NCI-H2227 treated with DMSO at 0.1 percent for 48 hours (cell line): ENCODE results near the gene KCNMB2.
"Not testable (repeated sequence)": the region's sequence is repeated elsewhere in the genome, so short reads cannot be mapped to it uniquely, and the experiment has no call there.

Experiments
- DNase-seq: peaks from one replicate; lab custom pipeline; 2025; lab: John Stamatoyannopoulos, UW

Gene KCNMB2

DNA sequence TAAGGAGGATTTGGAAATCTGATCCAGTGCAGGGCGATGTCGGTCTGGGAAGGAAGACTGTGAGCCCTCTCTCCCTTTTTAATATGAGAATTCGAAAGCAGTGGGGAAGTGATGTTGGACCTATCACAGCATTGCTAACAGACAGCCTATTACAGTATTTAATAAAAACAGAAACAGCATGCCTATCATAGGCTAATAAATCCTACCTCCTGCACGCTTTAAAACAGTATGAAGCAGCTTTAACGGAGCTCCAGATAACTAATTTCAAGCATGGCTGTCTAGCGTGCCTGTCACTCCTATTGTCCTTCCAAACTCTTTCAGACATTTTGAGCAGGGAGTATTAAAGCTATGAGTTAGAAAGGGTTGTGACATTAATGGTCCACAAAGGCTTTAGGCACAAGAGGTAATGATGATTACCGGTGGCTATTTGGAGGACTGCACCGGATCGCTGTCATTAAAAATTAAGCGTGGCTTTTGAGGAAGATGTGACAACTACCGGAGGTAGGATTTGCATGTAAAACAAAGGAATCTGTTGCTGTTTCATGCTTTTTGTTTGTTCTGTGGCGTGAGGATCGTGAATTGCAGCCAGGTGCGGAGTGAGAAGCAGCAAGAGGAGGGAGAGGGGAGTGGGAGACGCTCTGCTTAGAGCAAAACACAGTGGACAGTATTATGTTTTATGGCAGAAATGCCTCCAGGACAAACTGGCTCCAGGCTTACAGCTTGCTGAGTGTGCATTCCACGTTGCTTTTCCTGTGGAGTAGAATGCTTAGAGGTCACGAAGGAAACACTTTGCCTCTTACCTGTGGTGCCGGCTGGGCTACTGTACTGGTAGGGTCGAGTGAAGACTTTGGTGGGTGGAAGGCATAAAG lies at the start of gene KCNMB2:
Gene KCNMB2, plus strand, starts transcription at position 226 of the 869 bp plus-strand sequence.
- peak; percentile 32 for DNase-seq

GRCh38 chr3:178486903-178487302 lies 49.3 kb upstream of the KCNMB2 start:
- DNase-seq = no peak

- DNase-seq = no peak
Observed at GRCh38 chr3:178487752-178488151, 48.5 kb upstream of the KCNMB2 start.

- DNase-seq = no peak
Observed at GRCh38 chr3:178491751-178492150, 44.5 kb upstream of the KCNMB2 start.

GRCh38 chr3:178492491-178492890 lies 43.7 kb upstream of the KCNMB2 start:
- DNase-seq = no peak

DNA sequence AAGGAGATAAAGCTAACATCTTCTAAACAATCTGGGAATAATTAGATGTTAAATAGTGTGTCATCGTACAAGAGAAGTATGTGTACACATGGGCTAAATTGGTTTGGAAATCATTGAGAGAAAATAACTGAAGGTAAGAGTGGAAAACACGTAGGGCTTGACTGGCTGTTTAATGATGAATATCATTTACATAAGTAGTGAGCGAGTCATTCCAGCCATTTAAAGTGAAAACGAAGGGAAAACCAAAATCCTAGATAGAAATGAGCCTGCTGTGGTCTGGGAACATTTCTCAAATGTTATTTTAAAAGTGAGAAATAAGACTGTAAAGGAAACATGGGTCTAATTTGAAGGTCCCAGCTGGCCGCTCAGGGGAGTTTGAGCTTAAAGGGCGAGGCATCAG lies 41.9 kb upstream of the KCNMB2 start:
- no peak for DNase-seq

GRCh38 chr3:178496911-178497310 lies 39.3 kb upstream of the KCNMB2 start:
- no peak for DNase-seq

GRCh38 chr3:178498871-178499270 lies 37.4 kb upstream of the KCNMB2 start:
- DNase-seq = no peak

DNA sequence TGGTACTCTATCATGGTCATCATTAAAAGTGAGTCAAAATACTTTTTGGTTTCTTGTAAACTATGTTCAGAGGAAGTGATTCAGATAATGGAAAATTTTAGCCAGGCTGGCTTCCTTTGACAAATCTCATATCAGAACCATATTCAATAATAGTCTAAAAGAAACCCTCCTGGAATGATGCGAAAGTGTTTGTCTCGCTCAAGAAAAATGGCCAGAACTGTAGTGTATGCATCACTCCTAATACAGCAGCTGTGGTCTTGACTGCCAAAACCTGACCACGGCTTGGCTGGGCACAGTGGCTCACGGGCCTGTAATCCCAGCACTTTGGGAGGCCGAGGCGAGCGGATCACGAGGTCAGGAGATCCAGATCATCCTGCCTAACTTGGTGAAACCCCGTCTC lies 35.6 kb upstream of the KCNMB2 start:
- no peak for DNase-seq

GRCh38 chr3:178504128-178504527 lies 32.1 kb upstream of the KCNMB2 start:
- no peak for DNase-seq

GRCh38 chr3:178505832-178506231 lies 30.4 kb upstream of the KCNMB2 start:
- no peak for DNase-seq

GRCh38 chr3:178507507-178508442 lies 28.5 kb upstream of the KCNMB2 start:
- DNase-seq = no peak

DNA sequence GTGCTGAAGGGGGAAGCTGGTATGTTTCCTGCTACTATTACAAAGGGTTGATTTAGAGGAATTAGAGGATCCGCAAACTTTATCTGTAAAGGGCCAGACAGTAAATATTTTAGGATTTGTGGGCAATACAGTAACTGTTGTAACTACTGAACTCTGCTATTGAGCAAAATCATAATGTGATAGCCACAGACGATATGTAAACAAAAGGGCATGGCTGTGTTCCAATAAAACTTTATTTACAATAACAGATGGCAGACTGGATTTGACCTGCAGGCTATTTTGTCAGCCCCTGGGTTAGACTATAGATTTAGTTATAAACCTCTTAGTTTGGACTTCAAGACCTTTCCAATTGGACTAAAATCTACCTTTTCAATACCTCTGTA lies 27.8 kb upstream of the KCNMB2 start:
- no peak for DNase-seq

- DNase-seq = no peak
Observed at GRCh38 chr3:178510496-178510895, 25.7 kb upstream of the KCNMB2 start.

GRCh38 chr3:178512647-178513046 lies 23.6 kb upstream of the KCNMB2 start:
- DNase-seq = no peak

DNA sequence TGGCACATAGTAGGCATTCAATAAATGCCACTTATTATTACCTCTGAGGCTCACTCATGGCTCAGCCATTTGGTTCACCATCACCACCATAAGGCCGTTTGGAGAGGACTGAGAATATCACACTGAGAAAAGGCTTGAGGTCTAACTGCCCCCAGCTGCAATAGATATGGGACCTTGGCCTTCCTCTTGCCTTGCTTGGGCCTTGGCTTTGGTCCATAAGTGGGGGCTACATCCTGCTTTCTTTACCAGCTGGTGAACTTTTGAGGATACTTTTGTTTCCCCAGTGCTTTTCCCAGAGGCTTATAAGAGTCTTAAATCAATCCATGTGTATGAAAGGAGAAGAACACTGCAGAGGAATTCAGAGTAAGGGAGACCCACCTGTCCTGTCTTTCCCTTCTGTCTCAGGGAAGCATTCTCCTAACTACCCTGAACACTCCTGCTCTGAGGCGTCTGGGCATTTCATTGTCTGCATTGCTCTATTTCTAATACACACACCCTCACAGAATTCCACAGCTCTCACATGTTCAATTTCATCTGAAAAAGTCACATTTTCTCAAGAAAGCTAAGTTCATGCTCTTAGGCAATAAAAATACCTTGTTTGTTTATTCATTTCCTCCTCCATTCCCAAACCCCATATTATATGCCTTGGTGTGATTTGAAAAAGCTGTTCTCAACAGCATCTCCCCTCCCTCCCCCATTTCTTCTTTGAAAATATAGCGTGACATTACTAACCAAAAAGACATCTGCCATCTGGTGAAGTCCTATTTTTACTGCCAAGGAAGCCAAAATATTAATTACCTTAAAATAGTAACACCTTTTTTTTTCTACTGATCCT lies 22.5 kb upstream of the KCNMB2 start:
- DNase-seq = no peak

- DNase-seq = no peak
Observed at GRCh38 chr3:178514401-178514800, 21.8 kb upstream of the KCNMB2 start.

DNA sequence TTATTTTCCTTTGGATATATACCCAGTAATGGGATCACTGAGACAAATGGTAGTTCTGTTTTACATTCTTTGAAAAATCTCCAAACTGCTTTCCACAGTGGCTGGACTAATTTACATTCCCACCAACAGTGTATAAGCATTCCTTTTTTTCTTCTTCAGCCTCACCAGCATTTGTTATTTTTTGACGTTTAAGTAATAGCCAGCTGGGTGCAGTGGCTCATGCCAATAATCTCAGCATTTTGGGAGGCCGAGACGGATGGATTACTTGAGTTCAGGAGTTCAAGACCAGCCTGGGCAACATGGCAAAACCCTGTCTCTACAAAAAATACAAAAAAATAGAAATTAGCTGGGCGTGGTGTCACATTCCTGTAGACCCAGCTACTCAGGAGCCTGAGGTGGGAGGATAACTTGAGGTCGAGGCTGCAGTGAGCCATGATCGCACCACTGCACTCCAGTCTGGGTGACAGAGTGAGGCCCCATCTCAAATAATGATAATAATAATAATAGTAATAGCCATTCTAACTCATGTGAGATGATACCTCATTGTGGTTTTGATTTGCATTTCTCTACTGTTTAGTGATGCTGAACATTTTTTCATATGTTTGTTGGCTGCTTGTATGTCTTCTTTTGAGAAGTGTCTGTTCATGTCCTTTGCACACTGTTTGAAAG lies 21.0 kb upstream of the KCNMB2 start:
- DNase-seq = not testable (repeated sequence)

DNA sequence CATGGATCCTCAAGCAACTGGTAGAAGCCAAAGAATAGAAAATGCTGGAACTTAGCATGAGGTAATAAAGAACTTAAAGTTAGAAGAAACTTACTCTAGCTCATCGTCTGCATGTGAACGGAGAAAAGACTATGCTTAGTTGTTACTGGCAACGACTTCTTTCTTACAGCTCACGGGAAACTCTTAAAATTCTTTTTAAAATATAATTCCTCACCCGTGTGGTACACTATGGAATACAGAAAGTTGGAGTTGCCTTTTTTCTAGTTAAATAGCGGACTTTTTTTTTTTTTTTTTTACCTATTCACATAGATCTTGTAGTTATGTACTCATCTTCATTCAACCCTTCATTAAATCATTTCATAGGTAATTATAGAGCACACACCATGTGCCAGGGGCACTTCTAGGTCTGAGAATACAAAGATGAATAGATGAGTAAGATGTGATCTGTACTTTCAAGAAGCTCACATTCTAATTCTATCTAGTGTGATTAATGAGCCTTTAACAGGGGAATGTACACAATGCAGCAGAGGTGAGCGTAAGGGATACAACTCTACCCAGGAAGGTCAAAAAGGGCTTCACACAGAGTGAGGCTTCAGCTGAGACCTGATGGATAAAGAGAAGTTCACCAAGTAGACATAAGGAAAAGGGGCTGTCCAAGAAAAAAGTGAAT lies 18.4 kb upstream of the KCNMB2 start:
- peak; percentile 65 for DNase-seq

- DNase-seq = no peak
Observed at GRCh38 chr3:178518660-178519396, 17.4 kb upstream of the KCNMB2 start.
